ENCODE data around the gene RAC3.

Gene RAC3

DNA sequence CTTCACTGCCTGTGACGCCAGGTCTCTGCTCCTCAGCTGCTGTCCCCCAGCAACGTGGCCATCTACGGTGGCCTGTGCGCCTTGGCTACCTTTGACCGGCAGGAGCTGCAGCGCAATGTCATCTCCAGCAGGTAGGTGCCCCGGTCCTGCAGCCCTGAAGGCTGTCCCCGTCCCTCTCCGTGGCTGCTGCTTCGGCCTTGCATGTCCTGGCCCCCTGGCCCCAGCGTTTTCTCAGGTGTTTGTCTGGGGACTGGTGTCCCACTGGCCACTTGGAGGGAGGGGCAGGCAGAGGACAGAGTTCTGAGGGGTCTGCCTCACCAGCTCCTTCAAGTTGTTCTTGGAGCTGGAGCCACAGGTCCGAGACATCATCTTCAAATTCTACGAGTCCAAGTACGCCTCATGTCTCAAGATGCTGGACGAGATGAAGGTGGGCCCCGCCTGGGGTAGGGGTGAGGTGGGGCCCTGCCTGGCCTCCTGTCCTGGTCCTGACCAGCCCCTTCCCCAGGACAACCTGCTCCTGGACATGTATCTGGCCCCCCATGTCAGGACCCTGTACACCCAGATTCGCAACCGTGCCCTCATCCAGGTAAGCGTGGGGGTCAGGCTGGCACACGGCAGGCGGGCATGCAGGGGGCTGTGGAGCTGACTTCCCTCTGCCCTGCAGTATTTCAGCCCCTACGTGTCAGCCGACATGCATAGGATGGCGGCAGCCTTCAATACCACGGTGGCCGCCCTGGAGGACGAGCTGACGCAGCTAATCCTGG, 24.7 kb downstream of the RAC3 start:
- DNase-seq (ENCODE audit: low read depth): no peak

GRCh38 chr17:82056729-82057621, 25.5 kb downstream of the RAC3 start:
- DNase-seq (ENCODE audit: low read depth): no peak

GRCh38 chr17:82058230-82058854, 26.9 kb downstream of the RAC3 start:
- DNase-seq (ENCODE audit: low read depth): no peak

DNA sequence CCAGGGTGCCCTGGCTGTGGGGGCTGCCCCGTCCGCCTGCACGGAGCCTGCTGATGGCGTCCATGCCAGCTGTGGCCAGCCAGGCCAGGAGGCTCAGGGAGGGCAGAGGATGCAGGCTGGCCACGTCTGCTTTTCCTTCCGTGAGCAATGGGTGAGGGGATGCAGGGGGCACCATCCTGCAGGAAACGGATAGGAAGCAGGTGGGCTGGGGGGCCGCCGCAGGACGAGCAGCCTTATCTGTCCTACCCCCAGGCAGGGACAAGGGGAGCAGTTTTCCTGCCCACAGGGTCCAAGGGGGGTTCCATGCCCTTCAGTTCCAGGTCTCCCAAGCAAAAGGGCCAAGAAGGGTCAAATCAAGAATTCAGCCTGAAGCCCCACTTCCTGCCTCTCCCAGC, 27.4 kb downstream of the RAC3 start:
- DNase-seq (ENCODE audit: low read depth): no peak

DNA sequence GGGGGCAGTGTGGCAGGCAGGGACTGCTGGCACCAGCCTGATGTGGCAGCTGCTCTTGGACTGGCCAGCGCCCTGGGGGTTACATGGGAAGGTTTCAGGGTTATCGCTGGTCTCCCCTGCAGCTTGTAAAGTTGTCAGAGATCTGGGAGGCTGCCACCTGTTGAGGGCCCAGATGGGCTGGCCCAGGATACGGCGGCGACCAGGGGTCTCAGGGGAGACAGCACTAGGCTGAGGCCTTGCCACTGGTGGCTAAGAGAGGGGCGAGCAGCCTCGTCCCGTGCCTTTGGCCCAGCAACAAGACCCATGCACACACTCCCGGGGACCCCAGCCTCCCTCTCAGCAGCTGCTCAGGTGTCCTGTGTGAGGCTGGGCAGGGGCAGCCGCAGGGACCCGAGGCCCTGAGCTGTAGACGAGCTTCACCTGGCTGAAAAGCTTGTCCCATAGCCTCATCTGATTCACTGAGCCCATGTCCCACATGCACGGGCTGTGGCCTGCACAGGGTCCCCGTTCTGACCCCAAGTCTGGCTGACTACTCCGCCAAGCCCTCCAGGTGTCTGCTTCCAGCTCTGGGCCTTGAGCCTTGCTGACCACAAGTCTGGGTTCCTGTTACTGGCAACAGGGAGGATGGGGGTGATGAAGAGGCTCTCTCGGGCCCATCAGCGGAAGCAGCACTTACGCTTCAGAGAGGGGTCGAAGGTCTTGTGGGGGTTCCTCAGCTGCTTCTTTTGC, 28.0 kb downstream of the RAC3 start:
- DNase-seq (ENCODE audit: low read depth): no peak

DNA sequence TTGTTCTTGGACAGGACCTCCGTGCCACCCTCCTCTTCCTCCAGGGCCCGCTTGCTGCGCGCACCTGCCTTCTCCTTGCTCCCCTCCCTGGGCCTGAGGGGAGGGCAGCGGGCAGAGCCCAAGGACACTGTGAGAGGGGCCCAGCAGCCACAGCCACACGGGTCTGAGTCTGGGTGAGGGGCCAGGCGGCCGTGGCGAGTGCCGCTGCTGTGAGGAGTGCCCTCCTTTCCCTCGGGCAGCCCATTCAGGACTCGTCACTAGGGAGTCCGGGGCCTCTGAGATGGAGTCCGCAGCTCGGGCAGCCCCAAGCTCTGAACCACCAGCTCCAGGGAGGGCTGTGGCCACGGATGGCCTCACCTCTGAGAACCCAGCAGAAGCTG, 28.5 kb downstream of the RAC3 start:
- no peak for DNase-seq (ENCODE audit: low read depth)

GRCh38 chr17:82060614-82061013, 29.1 kb downstream of the RAC3 start:
- no peak for DNase-seq (ENCODE audit: low read depth)

GRCh38 chr17:82061047-82061925, 29.8 kb downstream of the RAC3 start:
- DNase-seq (ENCODE audit: low read depth): no peak

- DNase-seq (ENCODE audit: low read depth): no peak
Observed at GRCh38 chr17:82062076-82062983, 30.9 kb downstream of the RAC3 start.

- no peak for DNase-seq (ENCODE audit: low read depth)
Observed at GRCh38 chr17:82062984-82063368, 31.5 kb downstream of the RAC3 start.

DNA sequence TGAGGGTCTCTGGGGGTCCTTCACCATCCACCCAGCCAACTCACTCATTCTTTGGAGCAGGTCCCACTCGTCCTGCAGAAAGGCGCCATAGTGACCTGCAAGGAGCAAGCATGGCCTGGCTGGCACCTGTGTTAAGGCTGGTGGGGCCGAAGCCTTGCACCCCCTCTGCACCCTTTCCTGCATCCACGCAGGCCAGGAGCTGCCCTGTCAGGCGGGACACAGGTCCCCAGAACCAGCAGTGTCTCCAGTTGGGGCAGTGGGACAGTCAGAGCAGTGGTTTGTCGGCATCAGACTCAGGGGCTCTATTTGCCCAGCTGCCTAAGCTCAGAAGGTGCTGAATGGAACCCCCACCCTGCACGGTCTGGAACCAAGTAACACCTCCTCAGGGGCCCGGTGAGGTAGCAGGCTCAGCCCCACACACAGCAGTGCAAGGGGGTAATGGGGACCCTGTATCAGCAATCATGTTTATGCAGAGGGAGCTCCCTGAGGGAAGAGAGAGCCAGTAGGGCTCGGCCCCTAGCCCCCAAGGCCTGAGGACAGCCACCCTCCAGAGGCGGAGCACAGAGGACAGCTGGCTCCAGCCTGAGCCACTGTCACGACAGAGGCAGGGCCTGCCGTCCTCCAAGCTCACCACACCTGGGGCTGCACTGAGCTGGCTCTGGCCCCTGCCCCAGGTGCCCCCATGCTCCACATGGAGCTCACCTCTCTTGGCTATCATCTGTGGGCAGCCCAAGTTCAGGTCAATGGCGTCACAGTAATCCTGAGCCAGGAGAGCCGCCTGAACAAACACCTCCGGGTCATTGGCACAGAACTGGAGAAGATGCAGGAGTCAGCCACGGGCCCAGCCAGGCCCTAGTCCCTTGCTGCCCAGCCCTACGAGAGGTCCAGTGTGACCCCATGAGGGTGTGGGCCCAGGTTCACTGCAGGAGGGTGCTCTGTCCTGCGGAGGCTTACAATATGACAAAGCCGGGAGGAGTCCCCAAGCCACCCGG, 32.2 kb downstream of the RAC3 start:
- DNase-seq (ENCODE audit: low read depth): no peak

DNA sequence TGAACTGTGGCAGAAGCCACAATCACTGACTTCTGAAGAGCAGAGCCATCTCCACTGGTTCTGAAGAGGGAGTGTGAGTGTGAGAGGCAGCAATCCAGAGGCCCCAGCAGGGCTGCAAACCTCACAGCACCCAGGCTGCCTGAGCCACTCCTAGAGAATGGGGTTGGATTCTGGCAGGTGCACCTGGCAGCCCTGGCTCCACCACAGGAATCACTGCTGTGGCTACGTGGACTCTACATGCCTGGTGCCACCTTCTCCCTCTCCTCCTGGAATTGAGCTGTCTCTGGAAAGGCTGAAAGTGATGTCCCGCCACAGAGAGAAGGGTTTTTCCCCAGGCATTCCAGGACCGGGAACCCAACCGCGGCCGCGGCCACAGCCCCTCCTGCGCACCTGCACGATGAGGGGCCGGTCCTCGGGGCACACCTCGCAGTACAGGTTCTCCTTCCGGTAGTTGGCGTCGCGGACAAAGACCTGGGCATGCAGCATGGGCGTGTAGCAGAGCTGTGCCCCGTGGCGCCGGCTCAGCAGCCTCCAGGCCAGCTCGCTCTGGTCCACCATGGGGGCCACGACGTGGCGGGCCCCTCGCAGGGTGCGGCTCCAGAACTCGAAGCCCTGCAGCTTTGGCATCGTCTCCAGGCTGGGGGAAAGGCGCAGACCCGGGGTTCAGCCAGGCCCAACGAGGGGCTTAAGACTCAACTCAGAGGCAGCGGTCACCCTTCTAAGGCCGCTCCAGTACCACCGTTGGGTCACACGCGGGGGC, 33.1 kb downstream of the RAC3 start:
- DNase-seq (ENCODE audit: low read depth): no peak

GRCh38 chr17:82065193-82065637, 33.7 kb downstream of the RAC3 start:
- no peak for DNase-seq (ENCODE audit: low read depth)

- DNase-seq (ENCODE audit: low read depth): peak; percentile 61
Observed at GRCh38 chr17:82065638-82066303, 34.3 kb downstream of the RAC3 start, which contains the start of gene DUS1L. TSS of gene DUS1L (minus strand) at chr17:82065804. CDS start at chr17:82065059, 745 bp downstream.

- DNase-seq (ENCODE audit: low read depth): no peak
Observed at GRCh38 chr17:82070611-82071010, 39.1 kb downstream of the RAC3 start.

- DNase-seq (ENCODE audit: low read depth): no peak
Observed at GRCh38 chr17:82072827-82073226, 41.3 kb downstream of the RAC3 start.

DNA sequence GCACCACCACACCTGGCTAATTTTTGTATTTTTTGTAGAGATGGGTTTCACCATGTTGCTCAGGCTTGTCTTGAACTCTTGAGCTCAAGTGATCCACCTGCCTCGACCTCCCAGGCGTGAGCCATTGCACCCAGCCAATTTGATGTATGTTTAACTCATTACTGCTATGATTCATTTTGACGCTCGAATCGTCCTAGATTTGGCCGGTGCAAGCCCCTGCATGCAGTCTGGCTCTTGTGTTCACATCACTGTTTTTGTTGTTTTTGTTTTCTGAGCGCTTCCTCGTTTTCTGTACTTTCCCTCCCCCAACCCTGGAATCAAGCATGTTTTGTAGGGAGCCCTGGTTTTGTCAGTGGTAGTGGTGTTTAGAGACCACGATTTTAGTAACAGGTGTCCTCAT, 42.0 kb downstream of the RAC3 start:
- no peak for DNase-seq (ENCODE audit: low read depth)
